ENCODE results near the gene LPCAT2.

- TF ChIP-seq RAD21 (IDR thresholded peaks at IDR 0.05): no peak
- no peak for TF ChIP-seq CTCF (IDR thresholded peaks at IDR 0.05; ENCODE audit: low read depth, low read length, missing input control)
- no peak for TF ChIP-seq ZBTB33 (IDR thresholded peaks at IDR 0.05)
Observed at GRCh38 chr16:55490301-55490700, 18.6 kb upstream of the LPCAT2 start.

Data from liver (tissue), 3 donors.